HL-60 (cell line): ENCODE data around the gene TMEM163.

Experiments used
- POLR2AphosphoS5 ChIP-seq: IDR thresholded peaks from 2 replicates; pipeline ENCODE4 v1.6.1; 2012; ENCODE audit warnings: low read depth
- TF ChIP-seq, protein P1 (sequence below): IDR thresholded peaks from one replicate; pipeline ENCODE4 v1.5.1; 2011; ENCODE audit warnings: low read length, control low read depth, inconsistent platforms; ENCODE audit not compliant: insufficient read depth
- TF ChIP-seq, protein P2 (sequence below): IDR thresholded peaks from 2 replicates; pipeline ENCODE4 v1.6.1; 2012; ENCODE audit warnings: low read depth; ENCODE audit not compliant: insufficient replicate concordance

DNA sequence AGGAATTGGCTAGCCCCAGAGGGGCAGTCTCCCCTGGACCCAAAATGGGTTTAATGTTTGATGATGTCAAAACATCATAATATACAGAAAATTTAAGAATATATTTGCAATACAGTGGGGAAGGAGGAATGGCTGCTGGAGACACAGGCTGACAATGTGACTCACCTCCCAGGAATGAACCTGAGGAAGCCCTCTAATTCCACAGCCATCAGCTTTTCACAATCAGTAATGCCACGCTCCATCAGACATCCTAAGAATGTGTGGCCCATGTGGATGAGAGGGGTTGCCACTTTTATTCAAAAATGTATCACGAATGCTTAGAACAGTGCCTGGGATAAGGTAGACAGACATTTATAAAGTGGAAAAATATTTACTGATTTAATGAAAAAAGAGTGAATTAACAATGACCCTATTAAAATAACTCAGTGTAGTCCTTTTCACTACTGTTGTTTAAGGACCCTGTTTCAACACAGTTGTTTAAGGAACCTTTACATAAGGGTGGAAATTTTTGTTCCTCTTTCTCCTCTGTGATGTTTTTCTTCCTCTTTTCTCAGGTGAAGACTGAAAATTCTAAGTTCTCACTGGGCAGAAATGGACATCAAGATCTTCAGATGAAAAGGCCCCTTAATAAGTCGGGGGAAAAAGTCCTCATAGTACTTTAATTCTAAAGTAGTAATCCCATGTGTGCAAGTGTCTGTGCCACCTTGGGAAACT, 17.5 kb upstream of the TMEM163 start:
- TF ChIP-seq, protein P1, sequence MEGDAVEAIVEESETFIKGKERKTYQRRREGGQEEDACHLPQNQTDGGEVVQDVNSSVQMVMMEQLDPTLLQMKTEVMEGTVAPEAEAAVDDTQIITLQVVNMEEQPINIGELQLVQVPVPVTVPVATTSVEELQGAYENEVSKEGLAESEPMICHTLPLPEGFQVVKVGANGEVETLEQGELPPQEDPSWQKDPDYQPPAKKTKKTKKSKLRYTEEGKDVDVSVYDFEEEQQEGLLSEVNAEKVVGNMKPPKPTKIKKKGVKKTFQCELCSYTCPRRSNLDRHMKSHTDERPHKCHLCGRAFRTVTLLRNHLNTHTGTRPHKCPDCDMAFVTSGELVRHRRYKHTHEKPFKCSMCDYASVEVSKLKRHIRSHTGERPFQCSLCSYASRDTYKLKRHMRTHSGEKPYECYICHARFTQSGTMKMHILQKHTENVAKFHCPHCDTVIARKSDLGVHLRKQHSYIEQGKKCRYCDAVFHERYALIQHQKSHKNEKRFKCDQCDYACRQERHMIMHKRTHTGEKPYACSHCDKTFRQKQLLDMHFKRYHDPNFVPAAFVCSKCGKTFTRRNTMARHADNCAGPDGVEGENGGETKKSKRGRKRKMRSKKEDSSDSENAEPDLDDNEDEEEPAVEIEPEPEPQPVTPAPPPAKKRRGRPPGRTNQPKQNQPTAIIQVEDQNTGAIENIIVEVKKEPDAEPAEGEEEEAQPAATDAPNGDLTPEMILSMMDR = no peak
- TF ChIP-seq, protein P2, sequence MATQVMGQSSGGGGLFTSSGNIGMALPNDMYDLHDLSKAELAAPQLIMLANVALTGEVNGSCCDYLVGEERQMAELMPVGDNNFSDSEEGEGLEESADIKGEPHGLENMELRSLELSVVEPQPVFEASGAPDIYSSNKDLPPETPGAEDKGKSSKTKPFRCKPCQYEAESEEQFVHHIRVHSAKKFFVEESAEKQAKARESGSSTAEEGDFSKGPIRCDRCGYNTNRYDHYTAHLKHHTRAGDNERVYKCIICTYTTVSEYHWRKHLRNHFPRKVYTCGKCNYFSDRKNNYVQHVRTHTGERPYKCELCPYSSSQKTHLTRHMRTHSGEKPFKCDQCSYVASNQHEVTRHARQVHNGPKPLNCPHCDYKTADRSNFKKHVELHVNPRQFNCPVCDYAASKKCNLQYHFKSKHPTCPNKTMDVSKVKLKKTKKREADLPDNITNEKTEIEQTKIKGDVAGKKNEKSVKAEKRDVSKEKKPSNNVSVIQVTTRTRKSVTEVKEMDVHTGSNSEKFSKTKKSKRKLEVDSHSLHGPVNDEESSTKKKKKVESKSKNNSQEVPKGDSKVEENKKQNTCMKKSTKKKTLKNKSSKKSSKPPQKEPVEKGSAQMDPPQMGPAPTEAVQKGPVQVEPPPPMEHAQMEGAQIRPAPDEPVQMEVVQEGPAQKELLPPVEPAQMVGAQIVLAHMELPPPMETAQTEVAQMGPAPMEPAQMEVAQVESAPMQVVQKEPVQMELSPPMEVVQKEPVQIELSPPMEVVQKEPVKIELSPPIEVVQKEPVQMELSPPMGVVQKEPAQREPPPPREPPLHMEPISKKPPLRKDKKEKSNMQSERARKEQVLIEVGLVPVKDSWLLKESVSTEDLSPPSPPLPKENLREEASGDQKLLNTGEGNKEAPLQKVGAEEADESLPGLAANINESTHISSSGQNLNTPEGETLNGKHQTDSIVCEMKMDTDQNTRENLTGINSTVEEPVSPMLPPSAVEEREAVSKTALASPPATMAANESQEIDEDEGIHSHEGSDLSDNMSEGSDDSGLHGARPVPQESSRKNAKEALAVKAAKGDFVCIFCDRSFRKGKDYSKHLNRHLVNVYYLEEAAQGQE = no peak
- no peak for TF ChIP-seq POLR2AphosphoS5
